AG04449 (cell line): ENCODE data around the gene SEMA3A.
"Not testable (repeated sequence)": the region's sequence is repeated elsewhere in the genome, so short reads cannot be mapped to it uniquely, and the experiment has no call there.

Source experiments
- CTCF ChIA-PET: fragments of 350-600 bp; formaldehyde crosslinking; extraction: SDS; loops from one replicate; lab custom pipeline; 2021; ENCODE audit warnings: antibody characterized with exemption; lab: Yijun Ruan, JAX
- POLR2A ChIA-PET: fragments of 400-600, 350-600 bp; formaldehyde crosslinking; extraction: SDS; loops from one replicate; lab custom pipeline; 2020; ENCODE audit warnings: antibody characterized with exemption, inconsistent platforms; lab: Yijun Ruan, JAX
- DNase-seq: peaks from one replicate; pipeline ENCODE4 v3.0.0-alpha.2; 2010; ENCODE audit warnings: low read depth, low spot score
- H3K4me3 ChIP-seq: 2 replicates; pipeline ENCODE4 v1.5.1; 2011; ENCODE audit warnings: low read depth, mild to moderate bottlenecking, control low read depth, low read length
- TF ChIP-seq, protein P1 (sequence below): IDR thresholded peaks from one replicate; pipeline ENCODE4 v1.5.1; 2011; ENCODE audit warnings: mild to moderate bottlenecking, moderate library complexity, low read length, control low read depth, inconsistent platforms; ENCODE audit not compliant: insufficient read depth; ENCODE audit errors: missing control alignments

Gene SEMA3A

DNA sequence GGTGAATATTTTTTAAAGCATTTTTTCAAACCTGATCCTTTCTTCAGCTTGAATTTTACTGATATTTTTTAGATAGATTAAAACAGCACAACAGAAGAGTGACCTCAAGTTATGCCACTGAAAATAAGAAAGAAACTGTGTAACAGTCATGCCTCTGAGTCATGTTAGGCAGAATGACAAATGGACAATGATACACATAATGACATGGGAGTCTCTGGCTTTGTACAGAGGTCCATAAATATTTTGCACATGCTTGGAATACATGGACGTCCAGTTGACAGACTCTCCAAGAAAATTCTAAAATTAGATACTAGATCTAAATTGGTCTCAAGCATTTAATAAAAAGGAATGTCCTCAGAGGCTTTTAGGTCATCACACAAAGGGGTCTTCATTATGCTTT, 21.9 kb upstream of the SEMA3A start:
- TF ChIP-seq, protein P1, sequence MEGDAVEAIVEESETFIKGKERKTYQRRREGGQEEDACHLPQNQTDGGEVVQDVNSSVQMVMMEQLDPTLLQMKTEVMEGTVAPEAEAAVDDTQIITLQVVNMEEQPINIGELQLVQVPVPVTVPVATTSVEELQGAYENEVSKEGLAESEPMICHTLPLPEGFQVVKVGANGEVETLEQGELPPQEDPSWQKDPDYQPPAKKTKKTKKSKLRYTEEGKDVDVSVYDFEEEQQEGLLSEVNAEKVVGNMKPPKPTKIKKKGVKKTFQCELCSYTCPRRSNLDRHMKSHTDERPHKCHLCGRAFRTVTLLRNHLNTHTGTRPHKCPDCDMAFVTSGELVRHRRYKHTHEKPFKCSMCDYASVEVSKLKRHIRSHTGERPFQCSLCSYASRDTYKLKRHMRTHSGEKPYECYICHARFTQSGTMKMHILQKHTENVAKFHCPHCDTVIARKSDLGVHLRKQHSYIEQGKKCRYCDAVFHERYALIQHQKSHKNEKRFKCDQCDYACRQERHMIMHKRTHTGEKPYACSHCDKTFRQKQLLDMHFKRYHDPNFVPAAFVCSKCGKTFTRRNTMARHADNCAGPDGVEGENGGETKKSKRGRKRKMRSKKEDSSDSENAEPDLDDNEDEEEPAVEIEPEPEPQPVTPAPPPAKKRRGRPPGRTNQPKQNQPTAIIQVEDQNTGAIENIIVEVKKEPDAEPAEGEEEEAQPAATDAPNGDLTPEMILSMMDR = no peak
- ChIA-PET CTCF (no interaction called here), POLR2A (no interaction called here)
- no peak for DNase-seq
- no peak overlapping the region for H3K4me3 ChIP-seq

DNA sequence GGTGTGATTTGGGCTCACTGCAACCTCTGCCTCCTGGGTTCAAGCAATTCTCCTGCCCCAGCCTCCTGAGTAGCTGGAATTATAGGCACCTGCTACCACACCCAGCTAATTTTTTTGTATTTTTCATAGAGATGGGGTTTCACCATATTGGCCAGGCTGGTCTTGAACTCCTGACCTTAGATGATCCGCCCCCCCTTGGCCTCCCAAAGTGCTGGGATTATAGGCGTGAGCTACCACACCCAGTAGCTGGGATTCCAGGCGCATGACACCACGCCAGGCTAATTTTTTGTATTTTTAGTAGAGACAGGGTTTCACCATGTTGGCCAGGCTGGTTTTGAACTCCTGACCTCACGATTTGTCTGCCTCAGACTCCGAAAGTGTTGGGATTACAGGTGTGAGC, 20.2 kb upstream of the SEMA3A start:
- CTCF ChIA-PET = interaction anchor here (0.9 kb wide), 1 partner anchor 10 kb away, joined by 3 read pairs; no protein-coding TSS in a partner anchor
- POLR2A ChIA-PET, H3K4me3 ChIP-seq, DNase-seq: not testable (repeated sequence)

DNA sequence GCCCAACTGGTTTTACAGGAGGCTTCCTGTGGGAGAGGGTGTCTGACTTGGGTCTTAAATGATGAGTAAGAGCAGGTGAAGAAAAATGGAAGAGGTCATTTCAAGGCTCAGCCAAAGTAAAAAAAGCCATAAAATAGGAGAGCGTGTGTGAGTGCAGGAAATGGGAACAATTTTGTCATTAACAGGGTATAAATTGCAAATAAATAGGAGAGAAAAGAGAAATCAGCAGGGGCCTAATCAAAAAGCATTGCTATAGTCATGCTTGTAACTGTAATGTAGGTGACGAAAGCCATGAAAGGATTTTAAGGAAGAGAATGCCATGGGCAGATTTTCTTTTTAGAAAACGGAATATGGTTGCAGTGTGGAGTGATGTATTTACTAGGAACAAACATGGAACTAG, 15.7 kb upstream of the SEMA3A start:
- DNase-seq = no peak
- TF ChIP-seq, protein P1 = no peak
- CTCF ChIA-PET = no interaction called here
- POLR2A ChIA-PET = no interaction called here
- H3K4me3 ChIP-seq = no peak overlapping the region

DNA sequence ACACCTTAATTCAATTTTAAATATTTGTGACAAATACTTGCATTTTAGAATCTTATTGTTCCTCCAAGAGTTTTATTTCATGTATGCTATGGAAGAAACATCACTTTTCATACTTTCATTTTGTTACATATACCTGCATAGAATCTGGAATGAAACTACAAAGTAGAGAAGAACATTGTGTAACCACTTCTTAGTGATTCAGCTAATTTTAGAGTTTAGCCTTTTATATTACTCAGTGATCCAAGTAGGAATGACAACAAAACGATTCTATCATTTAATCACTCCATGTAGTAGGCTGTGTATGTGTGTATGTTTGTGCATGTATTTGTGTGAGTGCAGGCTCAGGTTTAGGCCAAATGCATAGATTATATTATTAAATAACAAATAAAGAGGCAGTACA, 14.4 kb upstream of the SEMA3A start:
- TF ChIP-seq, protein P1 = no peak
- POLR2A ChIA-PET = no interaction called here
- DNase-seq = no peak
- CTCF ChIA-PET = no interaction called here
- H3K4me3 ChIP-seq = no peak overlapping the region

DNA sequence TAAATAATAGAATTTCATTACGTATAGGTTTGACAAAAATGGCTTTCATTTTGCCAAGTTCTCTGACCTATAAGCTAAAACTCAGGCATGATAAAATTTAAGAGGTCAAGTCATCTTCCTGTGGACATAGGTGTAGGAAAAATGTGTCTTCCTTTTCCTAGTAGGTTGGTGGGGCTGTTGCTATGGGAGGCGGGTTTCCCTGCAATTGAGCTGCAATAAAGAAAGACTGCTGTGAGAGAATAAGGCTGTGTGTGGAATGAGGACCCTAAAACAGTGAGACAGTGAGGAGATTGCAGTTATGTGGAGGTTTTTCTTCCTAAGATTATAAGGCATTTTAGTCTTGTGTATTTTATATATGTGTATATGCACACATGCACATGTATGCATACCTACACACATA, 13.0 kb upstream of the SEMA3A start:
- H3K4me3 ChIP-seq = no peak overlapping the region
- no peak for DNase-seq
- ChIA-PET CTCF (no interaction called here), POLR2A (no interaction called here)
- TF ChIP-seq, protein P1 = no peak

DNA sequence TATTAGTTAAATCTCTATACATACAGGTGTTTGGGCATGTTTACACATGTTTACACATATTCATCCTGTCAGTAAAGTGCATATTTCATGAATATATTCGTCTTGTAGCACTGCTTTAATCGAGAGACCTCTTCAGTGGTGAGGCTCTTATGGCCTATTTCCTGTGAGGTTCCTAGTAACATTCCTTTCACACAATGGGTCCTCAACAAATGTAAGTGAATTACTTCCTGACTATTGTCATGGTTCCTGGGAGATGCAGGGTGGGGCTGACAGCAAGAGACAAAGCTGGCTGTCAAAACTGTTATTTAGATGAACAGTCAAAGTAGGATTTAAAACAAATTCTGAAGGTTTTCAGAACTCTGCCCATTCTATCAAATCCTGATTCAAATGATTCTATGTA, 12.4 kb upstream of the SEMA3A start:
- H3K4me3 ChIP-seq = no peak overlapping the region
- CTCF ChIA-PET = no interaction called here
- POLR2A ChIA-PET = no interaction called here
- TF ChIP-seq, protein P1 = no peak
- DNase-seq = no peak

DNA sequence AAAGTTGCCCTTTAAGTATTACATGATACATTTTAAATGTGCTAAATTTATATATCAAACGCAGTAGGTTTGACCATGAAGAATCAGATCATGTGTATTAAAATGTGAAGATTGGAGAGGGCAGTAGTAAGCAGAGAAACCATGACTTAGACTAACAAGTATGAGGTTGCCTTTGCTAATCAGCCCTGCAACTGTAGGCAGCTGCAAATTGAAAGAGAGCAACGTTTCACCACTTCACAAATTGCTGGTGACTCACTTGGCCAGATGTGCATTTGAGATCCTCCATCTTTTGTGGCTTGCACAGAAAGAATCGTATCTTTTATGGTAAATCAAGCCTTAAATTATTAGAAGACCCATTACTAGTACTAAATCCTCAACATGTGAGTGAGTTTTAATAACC, 10.1 kb upstream of the SEMA3A start:
- H3K4me3 ChIP-seq = no peak overlapping the region
- ChIA-PET CTCF (interaction anchor here (1.0 kb wide), 1 partner anchor 9 kb away, joined by 3 read pairs; no protein-coding TSS in a partner anchor), POLR2A (no interaction called here)
- TF ChIP-seq, protein P1 = no peak
- no peak for DNase-seq
